NCI-H2171 (cell line): ENCODE measurements around the gene FXYD4.
A peak's percentile ranks its signal among the peaks of the same experiment; 100 is the strongest.

Experiments used
- DNase-seq: peaks from one replicate; lab custom pipeline; 2025; lab: John Stamatoyannopoulos, UW

FXYD4 gene

GRCh38 chr10:43344051-43344450 is 27.4 kb upstream of the FXYD4 start:
- DNase-seq = no peak

GRCh38 chr10:43347997-43348396 is 23.4 kb upstream of the FXYD4 start:
- no peak for DNase-seq

GRCh38 chr10:43348511-43349312 is 22.7 kb upstream of the FXYD4 start:
- no peak for DNase-seq

- no peak for DNase-seq
These were observed 21.3 kb upstream of the FXYD4 start for GRCh38 chr10:43350156-43350555.

GRCh38 chr10:43350686-43351085 is 20.8 kb upstream of the FXYD4 start:
- DNase-seq = no peak

GRCh38 chr10:43351301-43351700 is 20.1 kb upstream of the FXYD4 start:
- DNase-seq = no peak

GRCh38 chr10:43352951-43353350 is 18.5 kb upstream of the FXYD4 start:
- DNase-seq = no peak

GRCh38 chr10:43353495-43354329 is 17.7 kb upstream of the FXYD4 start:
- no peak for DNase-seq

GRCh38 chr10:43354330-43354635 is 17.2 kb upstream of the FXYD4 start:
- no peak for DNase-seq

- no peak for DNase-seq
These were observed 16.5 kb upstream of the FXYD4 start for GRCh38 chr10:43354879-43355380.

- DNase-seq = no peak
These were observed 15.6 kb upstream of the FXYD4 start for GRCh38 chr10:43355749-43356371.

GRCh38 chr10:43360086-43360485 is 11.3 kb upstream of the FXYD4 start:
- DNase-seq = no peak

- no peak for DNase-seq
These were observed 9.8 kb upstream of the FXYD4 start for GRCh38 chr10:43361547-43362190.

GRCh38 chr10:43362191-43362839 is 9.1 kb upstream of the FXYD4 start:
- DNase-seq = peak; percentile 86

- DNase-seq = no peak
These were observed 6.4 kb upstream of the FXYD4 start for GRCh38 chr10:43365001-43365400.

- DNase-seq = no peak
These were observed 1.5 kb upstream of the FXYD4 start for GRCh38 chr10:43369921-43370320.

- DNase-seq = no peak
These were observed 693 bp upstream of the FXYD4 start for GRCh38 chr10:43370671-43371215.

- no peak for DNase-seq
These were observed 1.4 kb downstream of the FXYD4 start for GRCh38 chr10:43372765-43373361.

- DNase-seq = no peak
These were observed 2.0 kb downstream of the FXYD4 start for GRCh38 chr10:43373461-43373860.

GRCh38 chr10:43374194-43374593 is 2.8 kb downstream of the FXYD4 start:
- DNase-seq = no peak

GRCh38 chr10:43375401-43376020 is 4.1 kb downstream of the FXYD4 start:
- DNase-seq = no peak
